Psoas muscle (tissue), 8 donors: ENCODE results near the gene TM9SF4. TPM values are rescaled to one million over a fixed set of nuclear protein-coding genes. Genes with fewer than 3 reads are reported as not detected.
A peak's percentile ranks its signal among the peaks of the same experiment; 100 is the strongest.

Source experiments
- ATAC-seq, 4 donors: fragments of 200-7000 bp; cut with Tn5 transposase; one replicate each; pipeline ENCODE4 v1.9.1; 2020; ENCODE audit warnings: moderate library complexity in 3 of 4, mild to moderate bottlenecking in 2 of 4
- DNase-seq, 2 donors: peaks; one replicate each; pipeline ENCODE4 v3.0.0-alpha.2; 2020
- H3K27ac ChIP-seq: fragments of 200-600 bp; one replicate; pipeline ENCODE4 v1.8.0; 2022
- H3K27me3 ChIP-seq, 3 donors: fragments of 200-600 bp in 1 of 3; one replicate each; pipeline versions ENCODE4 v1.6.1 to v1.8.0; 2013 to 2022; ENCODE audit warnings: low read length in 2 of 3, mild to moderate bottlenecking in 2 of 3, moderate library complexity in 1 of 3; ENCODE audit not compliant: insufficient read depth in 3 of 3
- H3K36me3 ChIP-seq, 2 donors: fragments of 200-600 bp in 1 of 2; one replicate each; pipeline versions ENCODE4 v1.6.1 to v1.8.0; 2013 to 2022; ENCODE audit warnings: low read depth in 1 of 2, mild to moderate bottlenecking in 1 of 2, moderate library complexity in 1 of 2; ENCODE audit not compliant: insufficient read depth in 1 of 2
- H3K4me1 ChIP-seq: fragments of 200-600 bp; one replicate; pipeline ENCODE4 v1.8.0; 2022
- H3K4me3 ChIP-seq: fragments of 200-600 bp; one replicate; pipeline ENCODE4 v1.8.0; 2022; ENCODE audit warnings: mild to moderate bottlenecking
- H3K9me3 ChIP-seq: fragments of 200-600 bp; one replicate; pipeline ENCODE4 v1.8.0; 2022
- WGBS, 3 donors: extraction: QIAGEN DNeasy Blood & Tissue Kit; methylation state at CpG; one replicate each; pipeline versions ENCODE4 v1.1.6 to v1.1.7; 2013; 5-methylcytosine and 5-hydroxymethylcytosine counted together
- intact Hi-C, 2 donors: fragments of 100-400 bp; cut with DNase I; formaldehyde crosslinking; loops; one replicate each; pipeline versions ENCODE4 v1.11.0 to v1.14.2; 2022
- polyA plus RNA-seq, 3 donors: library from polyadenylated mRNA; stranded (reverse); fragments of 200-250 nt; gene quantifications; one replicate each; pipeline ENCODE4 v1.2.3, GENCODE V29; 2013
- total RNA-seq, 4 donors: library from RNA; stranded (reverse); fragmentation: NEBNext Ultra II Directional in 2 of 4; extraction: Animal tissue kit (Norgen Biotek cat#: 25700) in 2 of 4; gene quantifications; one replicate each; pipeline versions ENCODE4 v1.2.1 to v1.2.4, GENCODE V29; 2021 to 2023
- TF ChIP-seq, protein P1 (sequence below): fragments of 200-600 bp; IDR thresholded peaks from one replicate; pipeline ENCODE4 v1.8.0; 2022; ENCODE audit warnings: antibody characterized with exemption
- donor health status: healthy with polysubstance abuse.
- donor health status: DM: no; HTN: no; CAD: no; lungs with moderate emphysema.
- donor health status: Bipolar disorder and iron deficiency.
- donor health status: healthy.
- donor health status: DM: yes; HTN: yes; CAD: no.
- donor health status: DM: no; HTN: no; CAD: no.
- donor health status: DM: no; HTN: no; CAD: no.
- donor health status: DM: yes; HTN: yes; CAD: no.

Gene TM9SF4
- total and polyA plus RNA-seq, 7 donors: 14.0 to 28.0 (median 25.7) TPM

DNA sequence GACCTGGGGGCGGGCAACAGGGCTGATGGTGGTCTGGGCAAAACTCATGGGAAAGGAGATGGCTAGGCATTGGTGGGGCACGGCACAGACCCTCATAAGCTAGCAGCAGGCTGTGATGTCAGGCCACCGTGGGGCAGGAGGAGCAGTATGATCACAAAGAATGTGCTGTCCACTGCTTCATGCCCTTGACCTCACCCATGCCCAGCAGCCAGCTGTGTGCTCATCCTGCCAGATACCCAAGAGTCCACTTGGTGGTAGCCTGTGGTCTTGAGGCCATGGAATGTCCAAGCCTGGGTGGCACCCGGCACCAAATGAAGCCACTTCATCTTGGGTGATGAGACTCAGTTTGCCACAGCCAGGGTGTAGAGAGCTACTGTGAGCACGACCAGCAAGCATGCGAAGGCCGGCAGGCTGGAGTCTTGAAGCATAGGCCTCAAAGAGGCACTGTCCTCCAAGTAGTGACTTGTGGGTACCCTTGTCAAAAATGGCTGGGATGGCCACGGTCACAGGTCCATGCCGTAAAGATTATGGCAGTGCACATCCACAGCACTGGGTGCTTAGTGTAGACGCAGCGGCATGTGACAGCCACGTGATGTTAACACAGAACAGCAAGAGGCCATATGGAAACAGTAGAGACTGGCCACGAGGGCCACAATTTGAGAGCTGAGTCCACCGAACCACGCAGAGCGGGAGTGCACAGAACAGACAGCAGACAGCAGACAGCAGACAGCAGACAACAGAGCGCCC, 79.0 kb downstream of the TM9SF4 start:
- no peak for ATAC-seq
- Histone ChIP-seq H3K27ac (no peak overlapping the region), H3K9me3 (no peaks in the 10 kb centered on the region), H3K4me1 (peaks cover 28% of the 10 kb centered on the region), H3K4me3 (no peak overlapping the region), H3K36me3 (peaks cover 0 to 2% of the 10 kb centered on the region in 2 donors), H3K27me3 (no peaks in the 10 kb centered on the region)
- intact Hi-C loops: no loop called here
- peak in 1 of 2 donors; percentile 48 for DNase-seq
- 94 to 95% (median 95%) methylated on average over 17 of the region's 17 CpGs for WGBS, 3 donors
- TF ChIP-seq, protein P1, sequence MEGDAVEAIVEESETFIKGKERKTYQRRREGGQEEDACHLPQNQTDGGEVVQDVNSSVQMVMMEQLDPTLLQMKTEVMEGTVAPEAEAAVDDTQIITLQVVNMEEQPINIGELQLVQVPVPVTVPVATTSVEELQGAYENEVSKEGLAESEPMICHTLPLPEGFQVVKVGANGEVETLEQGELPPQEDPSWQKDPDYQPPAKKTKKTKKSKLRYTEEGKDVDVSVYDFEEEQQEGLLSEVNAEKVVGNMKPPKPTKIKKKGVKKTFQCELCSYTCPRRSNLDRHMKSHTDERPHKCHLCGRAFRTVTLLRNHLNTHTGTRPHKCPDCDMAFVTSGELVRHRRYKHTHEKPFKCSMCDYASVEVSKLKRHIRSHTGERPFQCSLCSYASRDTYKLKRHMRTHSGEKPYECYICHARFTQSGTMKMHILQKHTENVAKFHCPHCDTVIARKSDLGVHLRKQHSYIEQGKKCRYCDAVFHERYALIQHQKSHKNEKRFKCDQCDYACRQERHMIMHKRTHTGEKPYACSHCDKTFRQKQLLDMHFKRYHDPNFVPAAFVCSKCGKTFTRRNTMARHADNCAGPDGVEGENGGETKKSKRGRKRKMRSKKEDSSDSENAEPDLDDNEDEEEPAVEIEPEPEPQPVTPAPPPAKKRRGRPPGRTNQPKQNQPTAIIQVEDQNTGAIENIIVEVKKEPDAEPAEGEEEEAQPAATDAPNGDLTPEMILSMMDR: no peak

DNA sequence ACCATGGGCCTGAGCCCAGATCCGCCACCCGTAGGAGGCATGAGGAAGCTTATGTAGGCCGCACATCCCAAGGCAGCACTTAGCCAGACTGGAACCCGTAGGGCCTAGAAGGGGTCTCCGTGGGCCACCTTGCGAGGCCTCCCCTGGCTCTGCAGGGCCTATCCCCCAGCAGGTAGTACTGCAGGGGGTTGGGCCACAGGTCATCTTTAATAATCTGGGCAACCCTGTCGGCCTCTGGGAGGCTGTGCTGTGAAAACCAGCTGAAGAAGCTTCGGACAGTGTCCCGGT, 79.6 kb downstream of the TM9SF4 start:
- TF ChIP-seq, protein P1: no peak
- intact Hi-C loops: no loop called here
- peak in 1 of 4 donors; percentile 3 for ATAC-seq
- H3K36me3 ChIP-seq: peaks cover 0 to 3% of the 10 kb centered on the region in 2 donors
- H3K27ac ChIP-seq: no peak overlapping the region
- no peak for DNase-seq
- no peaks in the 10 kb centered on the region for H3K27me3 ChIP-seq
- 90 to 95% (median 90%) methylated on average over 9 of the region's 9 CpGs for WGBS, 3 donors
- no peaks in the 10 kb centered on the region for H3K9me3 ChIP-seq
- H3K4me3 ChIP-seq: peak overlapping the region; percentile 75
- peaks cover 28% of the 10 kb centered on the region for H3K4me1 ChIP-seq

DNA sequence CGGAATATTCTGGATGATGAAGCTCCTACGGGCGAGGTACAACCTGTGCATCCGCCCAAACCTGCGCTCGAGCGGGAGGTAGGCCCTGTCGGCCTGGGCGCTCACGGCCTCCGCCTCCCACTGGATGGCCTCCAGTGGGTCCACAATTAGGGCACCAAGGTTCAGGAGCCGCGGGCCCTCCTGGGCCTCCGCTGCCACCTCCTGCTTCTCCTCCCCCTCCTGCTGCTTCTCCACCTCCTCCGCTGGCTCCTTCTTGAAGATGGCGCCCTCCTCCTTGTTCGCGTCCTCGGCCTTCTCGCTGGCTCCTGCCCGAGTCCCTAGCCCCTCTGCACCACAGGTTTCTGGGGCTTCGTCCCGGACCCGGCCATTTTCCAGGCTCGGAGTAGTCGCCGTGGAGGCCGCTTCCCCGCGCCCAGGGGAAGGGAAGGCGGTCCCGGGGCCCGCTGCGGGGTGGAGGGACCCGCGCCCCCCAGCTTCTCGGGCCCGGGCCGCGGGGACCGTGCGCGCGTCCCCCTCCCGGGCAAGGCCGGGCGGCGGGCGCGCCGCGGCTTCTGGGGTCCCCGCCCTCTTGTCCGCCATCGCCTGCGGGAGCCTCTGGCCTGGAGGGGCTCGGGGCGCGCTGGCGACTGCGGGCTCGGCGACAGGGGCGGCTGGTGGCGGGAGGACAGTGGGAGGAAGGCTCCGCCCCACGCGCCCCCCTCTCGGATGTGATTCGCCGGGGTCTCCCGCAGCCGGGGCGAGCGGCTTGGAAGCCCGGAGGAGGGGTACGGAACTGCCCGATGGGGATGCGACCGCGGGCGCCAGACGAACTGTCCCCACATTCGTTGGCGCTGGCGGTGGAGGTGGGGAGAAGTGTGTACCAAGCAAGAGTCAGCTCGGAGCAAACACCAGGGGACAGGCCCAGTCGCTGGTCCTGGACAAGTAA, 80.4 kb downstream of the TM9SF4 start:
- Histone ChIP-seq H3K27me3 (no peaks in the 10 kb centered on the region), H3K4me3 (peak overlapping the region; percentile 75), H3K27ac (peak overlapping the region; percentile 62), H3K36me3 (peaks cover 0 to 12% of the 10 kb centered on the region in 2 donors), H3K4me1 (peaks cover 28% of the 10 kb centered on the region), H3K9me3 (no peaks in the 10 kb centered on the region)
- peak; percentile 52 to 73 for DNase-seq
- TF ChIP-seq, protein P1: no peak
- WGBS, 3 donors: 4 to 6% (median 5%) methylated on average over 69 to 88 of the region's 88 CpGs
- intact Hi-C loops: no loop called here
- ATAC-seq: peak; percentile 44 to 67 (median 56)

DNA sequence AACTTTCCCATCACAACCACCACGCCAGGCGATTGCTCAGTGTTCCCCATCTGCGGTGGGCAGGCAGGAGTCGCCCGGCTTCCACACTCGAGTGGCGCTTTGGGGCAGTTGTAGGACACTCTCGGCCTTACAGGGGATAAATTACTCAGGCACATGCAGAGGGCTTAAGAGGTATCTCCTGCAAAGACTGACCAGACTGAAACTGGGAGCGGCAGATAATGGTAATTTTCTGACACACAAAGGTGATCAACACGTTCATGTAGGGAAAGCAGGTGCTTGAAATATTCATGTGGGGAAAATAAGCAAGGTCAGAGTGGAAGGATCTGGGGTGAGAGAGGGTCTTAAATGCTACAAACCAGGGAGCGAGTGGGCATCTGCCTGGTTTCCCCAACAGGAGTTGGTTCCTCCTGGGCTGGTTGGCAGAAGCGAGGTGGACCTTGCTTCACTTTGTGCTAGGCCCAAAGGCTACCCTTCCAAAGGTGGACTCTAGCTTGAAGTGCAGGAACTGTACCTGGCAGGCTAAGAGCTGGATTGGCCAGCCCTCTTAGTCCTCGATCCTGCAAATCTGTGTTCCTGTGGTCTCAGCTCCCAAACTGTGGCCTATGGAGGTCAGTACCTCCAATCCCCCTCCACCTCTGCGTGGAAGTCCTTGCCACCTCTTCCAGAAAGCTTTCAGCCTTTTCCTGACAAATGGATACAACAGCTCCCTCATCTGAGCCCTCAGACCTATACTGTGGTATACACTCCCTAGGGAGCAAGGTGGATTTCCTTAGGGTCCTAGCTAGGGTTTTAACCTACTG, 81.3 kb downstream of the TM9SF4 start:
- TF ChIP-seq, protein P1: no peak
- WGBS, 3 donors: 32 to 42% (median 37%) methylated on average over 14 of the region's 14 CpGs
- Histone ChIP-seq H3K27me3 (no peaks in the 10 kb centered on the region), H3K36me3 (peaks cover 4 to 21% of the 10 kb centered on the region in 2 donors), H3K9me3 (no peaks in the 10 kb centered on the region), H3K4me3 (peak overlapping the region; percentile 75), H3K4me1 (peaks cover 33% of the 10 kb centered on the region), H3K27ac (peak overlapping the region; percentile 6)
- intact Hi-C loops: no loop called here
- peak in 1 of 4 donors; percentile 18 for ATAC-seq
- DNase-seq: no peak
